Measurements from ENCODE around the gene FITM2. TPM values are rescaled to one million over a fixed set of nuclear protein-coding genes. Genes with fewer than 3 reads are reported as not detected.
A peak's percentile ranks its signal among the peaks of the same experiment; 100 is the strongest.
"Not testable (repeated sequence)": the region's sequence is repeated elsewhere in the genome, so short reads cannot be mapped to it uniquely, and the experiment has no call there.

FITM2 gene, protein sequence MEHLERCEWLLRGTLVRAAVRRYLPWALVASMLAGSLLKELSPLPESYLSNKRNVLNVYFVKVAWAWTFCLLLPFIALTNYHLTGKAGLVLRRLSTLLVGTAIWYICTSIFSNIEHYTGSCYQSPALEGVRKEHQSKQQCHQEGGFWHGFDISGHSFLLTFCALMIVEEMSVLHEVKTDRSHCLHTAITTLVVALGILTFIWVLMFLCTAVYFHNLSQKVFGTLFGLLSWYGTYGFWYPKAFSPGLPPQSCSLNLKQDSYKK
- total RNA-seq, result 1 to 10 TPM; 2.2 TPM

DNA sequence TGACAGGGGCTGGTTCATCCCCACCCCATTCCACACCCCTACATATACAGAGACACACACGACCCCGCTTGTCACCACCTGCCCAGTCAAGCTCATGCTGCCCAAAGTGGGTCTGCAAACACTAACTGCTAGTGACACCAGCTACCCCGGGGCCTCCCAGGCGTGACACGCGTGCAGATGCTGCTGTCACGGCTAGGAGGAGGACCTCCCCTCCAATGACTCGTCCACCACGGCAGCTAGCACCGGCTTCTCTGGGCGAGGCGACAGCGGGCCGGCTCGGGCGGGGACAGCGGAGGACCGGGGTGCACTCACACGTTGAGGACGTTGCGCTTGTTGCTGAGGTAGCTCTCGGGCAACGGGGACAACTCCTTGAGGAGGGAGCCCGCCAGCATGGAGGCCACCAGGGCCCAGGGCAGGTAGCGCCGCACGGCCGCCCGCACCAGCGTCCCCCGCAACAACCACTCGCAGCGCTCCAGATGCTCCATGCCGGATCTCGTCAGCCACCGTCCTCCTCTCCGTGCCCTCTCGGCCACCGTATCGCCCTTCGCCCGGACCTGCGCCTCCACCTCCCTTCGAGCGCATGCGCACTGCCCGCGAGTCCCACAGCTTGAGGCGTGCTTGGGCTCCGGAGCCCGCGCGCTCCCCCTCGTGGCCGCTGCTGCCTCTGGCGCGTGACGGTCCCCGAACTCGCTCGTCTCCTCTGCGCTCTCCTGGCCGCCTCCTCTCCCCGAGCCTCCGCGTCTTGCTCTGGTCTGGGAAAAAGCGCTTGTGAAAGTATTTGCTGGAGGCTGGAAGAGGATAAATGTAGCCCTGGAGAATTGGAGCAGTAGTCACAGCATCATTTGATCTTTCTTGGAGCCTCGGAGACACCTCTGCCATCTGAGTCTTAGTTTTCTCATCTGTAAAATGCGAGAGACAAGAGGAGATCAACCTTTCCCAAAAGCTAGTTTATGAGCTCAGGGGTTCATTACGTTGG lies at the start of gene FITM2:
FITM2 (minus strand) TSS at position 539 of the 976 bp plus-strand sequence; CDS start at position 485, 54 bp downstream.
- Mint-ChIP-seq H3K4me1 (peaks cover 7% of the 10 kb centered on the region), H3K9me3 (no peaks in the 10 kb centered on the region), H3K27ac (peak within 1 kb of the TSS; percentile 93), H3K27me3 (no peaks in the 10 kb centered on the region), H3K4me3 (peak within 1 kb of the TSS; percentile 82), H3K36me3 (ENCODE audit: low read depth) (peaks cover 14% of the 10 kb centered on the region)
- peak; percentile 96 for ATAC-seq (replicated peaks)

DNA sequence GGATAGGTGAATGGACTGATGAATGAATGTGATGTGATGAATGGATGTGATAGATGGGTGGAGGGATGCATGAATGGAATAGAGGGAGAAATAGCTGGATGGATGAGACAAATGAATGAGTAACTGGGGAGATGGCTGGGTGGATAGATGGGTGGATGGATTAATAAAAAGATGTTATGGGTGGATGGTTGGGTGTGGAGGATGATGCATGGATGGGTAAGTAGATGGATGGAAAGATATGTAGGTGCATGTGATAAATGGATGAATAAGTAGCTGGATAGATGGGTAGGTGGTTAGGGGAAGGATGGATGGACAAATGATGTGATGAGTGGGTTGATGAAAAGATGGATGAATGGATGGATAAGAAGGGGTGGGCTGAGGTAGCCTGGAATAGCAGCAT lies 49.2 kb upstream of the FITM2 start:
- Mint-ChIP-seq H3K4me3 (no peak overlapping the region), H3K4me1 (no peaks in the 10 kb centered on the region), H3K27ac (no peak overlapping the region), H3K27me3 (peaks cover 9% of the 10 kb centered on the region), H3K9me3 (no peaks in the 10 kb centered on the region), H3K36me3 (ENCODE audit: low read depth) (no peaks in the 10 kb centered on the region)
- no peak for ATAC-seq (replicated peaks)

DNA sequence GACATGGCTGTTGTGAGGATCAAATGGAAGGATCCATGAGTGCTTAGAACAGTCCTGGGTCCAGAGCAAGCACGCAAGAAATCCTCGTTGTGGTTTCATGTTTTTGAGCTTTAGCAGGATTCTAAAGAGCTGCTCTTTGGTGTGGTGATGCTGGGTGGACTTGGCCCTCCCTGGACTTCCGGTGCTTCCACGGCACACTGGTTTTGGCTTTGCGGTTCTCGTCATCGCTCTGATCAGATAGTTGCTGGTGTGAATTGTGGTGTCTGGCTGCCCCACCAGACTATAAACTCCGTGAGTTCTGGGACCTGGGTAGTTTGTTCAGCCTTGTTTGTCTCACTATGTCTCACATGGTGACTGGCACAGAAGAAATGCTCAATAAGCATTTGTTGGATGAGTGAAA lies 47.8 kb upstream of the FITM2 start:
- ATAC-seq (replicated peaks), result no peak
- no peak overlapping the region for H3K4me3 Mint-ChIP-seq
- peaks cover 9% of the 10 kb centered on the region for H3K27me3 Mint-ChIP-seq
- H3K36me3 Mint-ChIP-seq (ENCODE audit: low read depth), result no peaks in the 10 kb centered on the region
- H3K9me3 Mint-ChIP-seq, result no peaks in the 10 kb centered on the region
- H3K4me1 Mint-ChIP-seq, result no peaks in the 10 kb centered on the region
- no peak overlapping the region for H3K27ac Mint-ChIP-seq

DNA sequence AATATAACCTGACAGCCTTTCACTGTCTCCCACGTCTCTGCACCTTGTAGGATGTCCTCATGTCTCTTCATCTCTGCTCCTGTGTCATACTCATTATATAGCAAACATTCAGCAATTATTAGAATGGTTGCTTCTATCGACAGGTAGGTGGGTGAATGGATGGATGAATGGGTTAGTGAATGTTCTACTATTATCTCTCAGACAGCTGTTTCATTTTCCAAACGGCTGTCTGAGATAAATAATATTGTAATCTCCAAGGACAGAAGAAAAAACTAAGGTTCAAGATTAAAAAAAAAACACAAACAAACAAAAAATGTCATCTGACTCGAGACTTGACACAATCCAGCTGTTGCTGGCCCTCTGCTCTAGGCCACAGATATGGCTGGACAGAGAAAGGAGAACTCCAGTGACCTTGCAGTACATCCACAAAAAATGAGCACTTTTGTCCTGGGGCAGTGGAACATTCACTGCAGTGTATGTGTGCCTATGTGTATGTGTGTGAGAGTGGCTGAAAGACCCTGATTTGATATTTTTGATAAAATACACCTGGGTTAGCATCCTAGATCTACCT lies 46.6 kb upstream of the FITM2 start:
- Mint-ChIP-seq H3K9me3 (no peaks in the 10 kb centered on the region), H3K4me3 (no peak overlapping the region), H3K27ac (no peak overlapping the region), H3K4me1 (no peaks in the 10 kb centered on the region), H3K36me3 (ENCODE audit: low read depth) (no peaks in the 10 kb centered on the region), H3K27me3 (peaks cover 9% of the 10 kb centered on the region)
- ATAC-seq (replicated peaks), result no peak

DNA sequence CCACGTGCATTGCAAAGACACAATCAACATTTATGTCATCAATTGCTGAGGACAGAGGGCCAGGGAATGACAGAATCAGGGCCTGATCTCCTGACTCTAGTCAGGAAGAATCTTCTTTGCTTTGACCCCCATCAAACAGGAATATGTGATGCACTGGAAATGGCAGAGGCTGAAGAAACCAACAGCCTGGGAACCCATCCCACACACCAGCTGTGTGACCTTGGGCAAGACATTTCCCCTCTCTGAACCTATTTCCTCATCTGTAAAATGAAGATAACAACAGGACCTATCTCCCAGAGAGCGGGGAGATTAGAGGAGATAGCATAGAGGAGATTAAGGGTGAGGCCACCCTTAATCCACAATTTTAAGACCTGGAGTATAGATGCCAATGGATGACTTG lies 46.0 kb upstream of the FITM2 start:
- no peak overlapping the region for H3K27ac Mint-ChIP-seq
- H3K9me3 Mint-ChIP-seq, result no peaks in the 10 kb centered on the region
- H3K4me1 Mint-ChIP-seq, result no peaks in the 10 kb centered on the region
- ATAC-seq (replicated peaks), result no peak
- peaks cover 12% of the 10 kb centered on the region for H3K27me3 Mint-ChIP-seq
- H3K4me3 Mint-ChIP-seq, result no peak overlapping the region
- H3K36me3 Mint-ChIP-seq (ENCODE audit: low read depth), result no peaks in the 10 kb centered on the region

DNA sequence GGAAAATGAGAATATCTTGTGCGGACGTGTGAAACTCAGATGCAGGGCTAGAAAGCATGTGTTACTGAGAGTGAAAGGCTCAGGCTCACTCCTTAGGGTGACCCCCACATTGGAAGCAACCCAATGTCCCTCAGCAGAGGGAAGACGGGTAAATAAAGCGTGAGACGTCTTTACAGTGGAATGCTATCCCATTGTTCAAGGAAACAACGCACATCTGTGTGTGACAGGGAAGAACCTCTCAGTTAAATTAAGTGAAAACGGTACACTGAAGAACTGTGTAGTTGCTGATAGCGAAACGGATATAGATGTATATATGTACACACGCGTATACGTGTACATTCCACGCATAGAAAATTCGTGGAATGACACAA lies 45.3 kb upstream of the FITM2 start:
- Mint-ChIP-seq H3K4me1 (no peaks in the 10 kb centered on the region), H3K9me3 (no peaks in the 10 kb centered on the region), H3K4me3 (no peak overlapping the region), H3K36me3 (ENCODE audit: low read depth) (no peaks in the 10 kb centered on the region), H3K27ac (no peak overlapping the region), H3K27me3 (peaks cover 12% of the 10 kb centered on the region)
- ATAC-seq (replicated peaks), result no peak

DNA sequence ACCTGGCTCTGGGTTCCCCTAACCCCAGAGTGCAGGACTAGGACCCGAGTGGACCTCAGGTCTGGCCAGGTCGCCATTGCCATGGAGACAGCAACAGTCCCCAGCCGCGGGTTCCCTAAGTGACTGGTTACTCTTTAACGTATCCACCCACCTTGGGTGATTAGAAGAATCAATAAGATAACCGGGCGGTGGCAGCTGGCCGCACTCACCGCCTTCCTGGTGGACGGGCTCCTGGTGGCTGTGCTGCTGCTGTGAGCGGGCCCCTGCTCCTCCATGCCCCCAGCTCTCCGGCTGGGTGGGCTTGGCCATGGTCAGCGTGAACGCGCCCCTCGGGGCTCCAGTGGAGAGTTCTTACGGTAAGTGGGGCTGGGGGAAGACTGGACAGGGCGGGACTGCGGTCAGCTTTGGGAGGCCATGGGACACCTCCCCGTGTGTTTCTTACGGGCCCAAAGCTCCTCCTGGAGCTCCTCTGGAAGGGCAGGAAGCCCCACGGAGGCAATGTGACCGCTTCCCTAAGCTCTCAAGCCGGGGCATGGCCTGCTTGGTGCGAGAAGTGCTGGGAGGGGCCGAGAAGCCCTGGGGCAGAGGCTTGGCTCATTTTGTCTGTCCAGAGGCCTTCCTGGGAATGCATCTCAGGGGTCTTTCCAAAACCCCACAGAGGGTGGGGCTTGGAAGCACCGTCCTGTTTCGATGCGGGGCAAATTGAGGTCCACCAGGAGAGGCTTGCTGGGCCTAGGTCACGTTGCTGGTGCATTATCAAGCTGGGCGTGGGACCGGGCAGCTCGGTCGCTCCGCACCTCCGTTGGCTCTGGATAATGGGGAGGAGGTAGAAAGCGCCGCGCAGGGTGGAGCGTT lies 44.7 kb upstream of the FITM2 start, which contains the start of gene HNF4A:
HNF4A (plus strand) TSS at position 202 of the 855 bp plus-strand sequence; CDS start at position 308, 106 bp downstream.
- no peaks in the 10 kb centered on the region for H3K4me1 Mint-ChIP-seq
- H3K27ac Mint-ChIP-seq, result no peak within 1 kb of the TSS
- peaks cover 12% of the 10 kb centered on the region for H3K27me3 Mint-ChIP-seq
- no peaks in the 10 kb centered on the region for H3K36me3 Mint-ChIP-seq (ENCODE audit: low read depth)
- no peak within 1 kb of the TSS for H3K4me3 Mint-ChIP-seq
- no peak for ATAC-seq (replicated peaks)
- no peaks in the 10 kb centered on the region for H3K9me3 Mint-ChIP-seq

DNA sequence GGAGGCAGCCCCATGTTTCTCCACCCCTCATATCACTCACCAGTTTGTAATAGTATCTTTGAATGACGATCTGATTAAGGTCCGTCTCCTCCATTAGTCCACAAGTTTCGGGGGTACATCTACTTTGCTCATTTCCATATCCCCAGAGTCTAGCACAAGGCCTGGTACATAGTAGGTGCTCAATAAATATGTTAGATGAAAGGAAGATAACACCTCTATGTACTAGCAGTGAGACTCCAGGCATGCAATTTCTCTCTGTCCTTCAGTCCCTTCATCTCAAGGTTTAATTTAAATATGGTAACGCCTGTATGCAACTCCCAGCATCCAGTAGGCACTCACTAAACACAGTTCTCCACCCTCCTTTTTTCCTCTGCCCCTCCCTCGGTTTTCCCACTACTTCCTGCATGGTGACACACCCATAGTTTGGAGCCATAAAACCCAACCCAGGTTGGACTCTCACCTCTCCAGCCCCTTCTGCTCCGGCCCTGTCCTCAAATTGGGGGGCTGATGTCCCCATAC lies 44.0 kb upstream of the FITM2 start:
- Mint-ChIP-seq H3K27ac (no peak overlapping the region), H3K4me3 (no peak overlapping the region), H3K36me3 (ENCODE audit: low read depth) (no peaks in the 10 kb centered on the region), H3K4me1 (no peaks in the 10 kb centered on the region), H3K9me3 (no peaks in the 10 kb centered on the region), H3K27me3 (peaks cover 8% of the 10 kb centered on the region)
- ATAC-seq (replicated peaks), result no peak

DNA sequence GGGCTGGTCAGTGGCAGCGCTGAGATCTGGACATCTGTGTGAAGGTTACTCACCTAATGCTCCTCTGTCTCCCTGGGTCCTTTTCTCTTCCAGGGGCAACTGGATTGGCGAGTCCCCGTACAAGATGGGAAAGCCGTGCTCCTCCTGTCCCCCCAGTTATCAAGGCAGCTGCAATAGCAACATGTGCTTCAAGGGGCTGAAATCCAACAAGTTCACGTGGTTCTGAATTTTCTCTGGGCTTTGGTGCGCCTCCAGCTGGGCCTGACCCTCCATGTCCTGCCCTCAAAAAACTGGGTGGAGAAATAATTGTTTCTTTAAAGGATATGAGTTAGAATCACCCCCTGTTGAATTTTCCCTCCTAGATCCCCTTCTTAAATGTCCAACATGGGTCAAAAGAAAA lies 39.6 kb upstream of the FITM2 start:
- H3K4me3 Mint-ChIP-seq, result no peak overlapping the region
- H3K9me3 Mint-ChIP-seq, result no peaks in the 10 kb centered on the region
- no peak for ATAC-seq (replicated peaks)
- no peaks in the 10 kb centered on the region for H3K4me1 Mint-ChIP-seq
- H3K36me3 Mint-ChIP-seq (ENCODE audit: low read depth), result no peaks in the 10 kb centered on the region
- no peak overlapping the region for H3K27ac Mint-ChIP-seq
- H3K27me3 Mint-ChIP-seq, result peaks cover 6% of the 10 kb centered on the region

DNA sequence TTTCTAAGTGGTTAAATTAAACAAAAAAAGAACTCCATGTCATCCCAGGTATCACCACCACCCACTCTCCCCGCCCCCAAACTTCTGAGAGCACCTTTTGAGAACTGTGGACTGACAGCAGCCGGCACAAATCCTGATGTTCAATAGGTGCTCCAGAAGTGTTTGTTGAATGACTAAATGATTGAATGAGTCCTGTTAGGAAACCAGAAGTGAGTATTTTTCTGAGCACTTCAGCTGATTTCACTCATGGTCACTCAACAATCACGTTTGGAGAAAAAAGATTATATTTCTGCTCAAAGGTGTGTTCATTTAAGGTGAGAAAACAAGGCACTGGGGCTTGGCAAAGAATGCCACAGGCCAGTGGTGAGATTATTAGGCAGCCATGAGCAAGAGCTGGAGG lies 38.3 kb upstream of the FITM2 start:
- ATAC-seq (replicated peaks), result no peak

DNA sequence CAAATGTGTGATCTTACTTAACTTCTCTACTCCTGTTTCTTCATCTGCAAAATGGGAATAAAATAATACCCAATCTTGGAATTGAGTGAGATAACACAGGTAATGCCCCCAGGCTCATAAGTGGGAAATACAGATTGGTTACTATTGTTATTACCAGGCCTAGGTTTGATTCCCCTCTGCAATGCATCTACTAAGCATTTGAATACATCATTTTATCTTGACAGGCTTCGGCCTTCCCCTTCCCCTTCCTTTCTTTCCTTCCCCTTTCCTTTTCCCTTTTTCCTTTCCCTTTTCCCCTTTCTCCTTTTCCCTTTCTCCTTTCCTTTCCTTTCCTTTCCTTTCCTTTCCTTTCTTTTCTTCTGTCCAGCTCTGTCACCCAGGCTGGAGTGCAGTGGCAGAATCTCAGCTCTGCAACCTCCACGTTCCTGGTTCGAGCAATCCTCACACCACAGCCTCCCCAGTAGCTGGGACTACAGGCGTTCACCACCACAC lies 37.2 kb upstream of the FITM2 start:
- H3K9me3 Mint-ChIP-seq, result no peaks in the 10 kb centered on the region
- no peak overlapping the region for H3K27ac Mint-ChIP-seq
- peaks cover 6% of the 10 kb centered on the region for H3K27me3 Mint-ChIP-seq
- ATAC-seq (replicated peaks), result no peak
- H3K4me1 Mint-ChIP-seq, result no peaks in the 10 kb centered on the region
- H3K4me3 Mint-ChIP-seq, result no peak overlapping the region
- H3K36me3 Mint-ChIP-seq (ENCODE audit: low read depth), result no peaks in the 10 kb centered on the region

More for the DNA sequence above, 38.3 kb upstream of the FITM2 start:
- Mint-ChIP-seq H3K27ac (no peak overlapping the region), H3K4me1 (no peaks in the 10 kb centered on the region), H3K27me3 (peaks cover 6% of the 10 kb centered on the region), H3K4me3 (no peak overlapping the region), H3K36me3 (ENCODE audit: low read depth) (no peaks in the 10 kb centered on the region), H3K9me3 (no peaks in the 10 kb centered on the region)

DNA sequence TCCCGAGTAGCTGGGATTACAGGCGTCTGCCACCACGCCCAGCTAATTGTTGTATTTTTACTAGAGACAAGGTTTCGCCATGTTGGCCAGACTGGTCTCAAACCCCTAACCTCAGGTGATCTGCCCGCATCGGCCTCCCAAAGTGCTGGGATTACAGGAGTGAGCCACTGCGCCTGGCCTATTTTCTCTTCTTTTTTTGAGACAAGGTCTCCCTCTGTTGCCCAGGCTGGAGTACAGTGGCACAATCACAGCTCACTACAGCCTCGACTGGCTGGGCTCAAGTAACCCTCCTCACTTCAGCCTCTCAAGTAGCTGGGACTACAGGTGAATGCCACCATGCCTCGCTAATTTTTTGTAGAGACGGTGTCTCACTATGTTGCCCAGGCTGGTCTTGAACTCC lies 34.9 kb upstream of the FITM2 start:
- H3K9me3 Mint-ChIP-seq; H3K4me1 Mint-ChIP-seq; ATAC-seq (replicated peaks); H3K27ac Mint-ChIP-seq; H3K27me3 Mint-ChIP-seq; H3K36me3 Mint-ChIP-seq (ENCODE audit: low read depth); H3K4me3 Mint-ChIP-seq: not testable (repeated sequence)

DNA sequence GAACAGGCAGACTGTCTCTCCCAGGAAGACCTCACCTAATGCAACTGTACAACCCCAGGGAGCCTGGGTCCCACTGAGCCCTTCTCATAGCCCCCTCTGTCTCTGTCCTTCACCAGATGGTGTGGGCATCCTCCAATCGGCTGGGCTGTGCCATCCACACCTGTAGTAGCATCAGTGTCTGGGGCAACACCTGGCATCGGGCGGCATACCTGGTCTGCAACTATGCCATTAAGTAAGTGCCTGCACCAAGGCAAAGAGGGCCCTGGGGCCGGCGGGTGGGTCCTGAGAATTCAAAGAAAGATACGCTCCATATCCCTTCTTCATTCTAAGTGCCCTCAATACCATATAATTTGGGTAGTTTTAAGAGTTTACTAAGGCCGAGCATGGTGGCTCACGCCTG lies 34.1 kb upstream of the FITM2 start:
- H3K9me3 Mint-ChIP-seq, result no peaks in the 10 kb centered on the region
- peaks cover 2% of the 10 kb centered on the region for H3K27me3 Mint-ChIP-seq
- H3K36me3 Mint-ChIP-seq (ENCODE audit: low read depth), result no peaks in the 10 kb centered on the region
- no peak for ATAC-seq (replicated peaks)
- H3K4me3 Mint-ChIP-seq, result no peak overlapping the region
- H3K27ac Mint-ChIP-seq, result no peak overlapping the region
- H3K4me1 Mint-ChIP-seq, result no peaks in the 10 kb centered on the region

DNA sequence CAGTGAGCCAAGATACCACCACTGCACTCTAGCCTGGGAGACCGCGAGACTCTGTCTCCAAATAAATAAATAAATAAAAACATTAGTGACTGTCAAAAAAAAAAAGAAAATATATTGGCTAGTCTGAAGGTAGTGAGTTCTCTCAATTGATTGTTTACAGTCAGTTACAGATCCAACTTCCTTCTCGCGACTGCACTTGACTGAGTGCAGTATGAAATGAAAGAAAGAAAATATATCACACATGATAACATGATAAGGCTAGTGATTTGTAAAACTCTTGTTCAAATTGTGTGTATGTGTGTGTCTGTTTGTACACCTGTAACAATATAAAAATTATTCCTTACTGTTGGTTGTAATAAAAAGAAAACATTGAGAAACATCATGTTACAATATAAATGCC lies 33.7 kb upstream of the FITM2 start:
- Mint-ChIP-seq H3K4me1 (no peaks in the 10 kb centered on the region), H3K27me3 (peaks cover 2% of the 10 kb centered on the region), H3K27ac (no peak overlapping the region), H3K9me3 (no peaks in the 10 kb centered on the region), H3K36me3 (ENCODE audit: low read depth) (no peaks in the 10 kb centered on the region), H3K4me3 (no peak overlapping the region)
- ATAC-seq (replicated peaks), result no peak
